GM12878 (cell line): ENCODE measurements around the gene PCDH7. TPM values are rescaled to one million over a fixed set of nuclear protein-coding genes. Genes with fewer than 3 reads are reported as not detected.
A peak's percentile ranks its signal among the peaks of the same experiment; 100 is the strongest.

Experiments
- ATAC-seq: fragments of 200-7000 bp; cut with Tn5 transposase; 3 replicates; pipeline ENCODE4 v1.9.1; 2020; ENCODE audit warnings: mild to moderate bottlenecking, moderate library complexity
- BruUV-seq: library from RNA; stranded (reverse); fragments of 400-500 nt; replicated peaks from 2 replicates; lab custom pipeline; 2021; lab: Mats Ljungman, UMichigan
- CTCF ChIA-PET: fragments of 300-600 bp; sonication (Branson Sonifier 250); formaldehyde crosslinking; extraction: SDS; loops from one replicate; lab custom pipeline; 2021; ENCODE audit warnings: inconsistent platforms; lab: Yijun Ruan, JAX
- POLR2A ChIA-PET: fragments of 350-600 bp; formaldehyde crosslinking; extraction: SDS; loops from one replicate; lab custom pipeline; 2021; ENCODE audit warnings: inconsistent platforms; lab: Charles Lee
- RAD21 ChIA-PET: fragments of 300-600 bp; sonication (Branson Sonifier 250); formaldehyde crosslinking; loops from one replicate; lab custom pipeline; 2023; ENCODE audit warnings: antibody characterized with exemption; ENCODE audit not compliant: unreplicated experiment; lab: Charles Lee
- SMC1A ChIA-PET: fragments of 300-600 bp; sonication (Branson Sonifier 250); formaldehyde crosslinking; loops from one replicate; lab custom pipeline; 2023; ENCODE audit not compliant: unreplicated experiment, uncharacterized antibody; lab: Charles Lee
- DNase-seq: peaks from one replicate; pipeline ENCODE4 v3.0.0-alpha.2; 2011; ENCODE audit warnings: low read depth, low spot score
- FAIRE-seq: peaks from 3 replicates; lab custom pipeline; 2011; peaks lifted over from hg19 to GRCh38; lab: Jason Lieb, UNC
- H2AFZ ChIP-seq: 2 replicates; pipeline ENCODE4 v1.6.0; 2011; ENCODE audit warnings: low read depth, low read length, control low read depth; ENCODE audit not compliant: control insufficient read depth
- H3K27ac ChIP-seq: 2 replicates; pipeline ENCODE4 v1.5.1; 2011; ENCODE audit warnings: control low read depth; ENCODE audit not compliant: control insufficient read depth, insufficient read depth
- H3K27me3 ChIP-seq, 2 experiments: replicated peaks in 1 of 2; 2 replicates each; pipeline versions ENCODE4 v1.6.0 to v1.6.1; 2011; ENCODE audit warnings: low read length in 1 of 2; ENCODE audit not compliant: control insufficient read depth in 2 of 2, insufficient read depth in 2 of 2
- H3K36me3 ChIP-seq, 2 experiments: 2 replicates each; pipeline ENCODE4 v1.5.1; 2011; ENCODE audit warnings: low read length in 1 of 2; ENCODE audit not compliant: control insufficient read depth in 2 of 2, insufficient read depth in 2 of 2
- H3K4me1 ChIP-seq: 2 replicates; pipeline ENCODE4 v1.6.1; 2011; ENCODE audit warnings: mild to moderate bottlenecking, low read length, moderate library complexity, mixed read lengths; ENCODE audit not compliant: control insufficient read depth, insufficient read depth
- H3K4me2 ChIP-seq: 2 replicates; pipeline ENCODE4 v1.6.0; 2011; ENCODE audit warnings: control low read depth; ENCODE audit not compliant: control insufficient read depth, insufficient read depth
- H3K4me3 ChIP-seq: fragments of 200-600 bp; sonication (generic); 2 replicates; pipeline ENCODE4 v1.5.1; 2016
- H3K79me2 ChIP-seq: 2 replicates; pipeline ENCODE4 v1.6.0; 2011; ENCODE audit warnings: low read length; ENCODE audit not compliant: control insufficient read depth, insufficient read depth
- H3K9ac ChIP-seq: 2 replicates; pipeline ENCODE4 v1.8.0; 2011; ENCODE audit warnings: low read length, control low read depth, mixed read lengths; ENCODE audit not compliant: control insufficient read depth, insufficient read depth
- H3K9me3 ChIP-seq: replicated peaks from 3 replicates; pipeline ENCODE4 v1.5.1; 2011; ENCODE audit warnings: mild to moderate bottlenecking, low read length; ENCODE audit not compliant: control insufficient read depth, insufficient read depth
- H4K20me1 ChIP-seq: 2 replicates; pipeline ENCODE4 v1.6.0; 2011; ENCODE audit not compliant: control insufficient read depth, insufficient read depth
- ATF2 ChIP-seq: IDR thresholded peaks from 2 replicates; pipeline ENCODE4 v1.6.1; 2012; ENCODE audit warnings: low read length, inconsistent platforms
- ELK1 ChIP-seq: IDR thresholded peaks from 2 replicates; pipeline ENCODE4 v1.6.1; 2012; ENCODE audit warnings: low read depth, low read length, improper control_type of control experiment
- FOS ChIP-seq: IDR thresholded peaks from 3 replicates; pipeline ENCODE4 v1.6.1; 2011; ENCODE audit warnings: borderline replicate concordance; ENCODE audit not compliant: insufficient read length; ENCODE audit errors: extremely low read depth
- NFYA ChIP-seq: IDR thresholded peaks from 2 replicates; pipeline ENCODE4 v1.6.1; 2011; ENCODE audit warnings: low read depth, mild to moderate bottlenecking, low read length, improper control_type of control experiment, borderline replicate concordance
- RAD21 ChIP-seq: IDR thresholded peaks from 2 replicates; pipeline ENCODE4 v1.6.1; 2011; ENCODE audit warnings: mild to moderate bottlenecking, low read depth, low read length, moderate library complexity; ENCODE audit not compliant: insufficient read depth
- SMC3 ChIP-seq: IDR thresholded peaks from 2 replicates; pipeline ENCODE4 v1.6.1; 2011; ENCODE audit warnings: low read length, improper control_type of control experiment, borderline replicate concordance
- ZBED1 ChIP-seq: IDR thresholded peaks from 2 replicates; pipeline ENCODE4 v1.6.1; 2016; ENCODE audit warnings: borderline replicate concordance
- WGBS: methylation state at CpG from one replicate; pipeline ENCODE4 v1.1.6; 2016; ENCODE audit warnings: low lambda C conversion rate; ENCODE audit not compliant: insufficient replicate concordance, insufficient coverage; ENCODE audit errors: missing lambda C conversion rate; 5-methylcytosine and 5-hydroxymethylcytosine counted together
- in situ Hi-C: fragments of 300-500 bp; cut with MboI; formaldehyde crosslinking; loops from 9 replicates; pipeline ENCODE4 v1.14.3; 2018; ENCODE audit warnings: mixed read lengths
- intact Hi-C: fragments of 100-400 bp; cut with micrococcal nuclease; formaldehyde crosslinking; loops from one replicate; pipeline ENCODE4 v1.14.2; 2022; ENCODE audit not compliant: unreplicated experiment
- polyA plus RNA-seq, 11 experiments: library from polyadenylated mRNA; depleted of rRNA in 4 of 11; unstranded in 6 of 11; stranded (reverse) in 5 of 11; fragments of >200 nt; fragmentation: Nextera tagmentation in 4 of 11; fragmentation: Illumina TruSeq in 1 of 11; extraction: Ambion mirVana in 4 of 11; extraction: Trizol in 1 of 11; gene quantifications; 1 replicate in 1 of 11; 2 replicates in 10 of 11; pipeline versions ENCODE4 v1.2.1 to v1.2.3, GENCODE V29; 2011 to 2016; ENCODE audit warnings: inconsistent platforms in 2 of 11, missing spikeins in 2 of 11, low read depth in 1 of 11
- total RNA-seq, 4 experiments: library from RNA; depleted of rRNA in 3 of 4; stranded (reverse); fragments of >200 nt in 3 of 4; fragmentation: Illumina TruSeq in 1 of 4; extraction: Trizol in 1 of 4; gene quantifications; 2 replicates each; pipeline versions ENCODE4 v1.2.1 to v1.2.3, GENCODE V29; 2013 to 2021
- TF ChIP-seq, protein P1 (sequence below): IDR thresholded peaks from 2 replicates; pipeline ENCODE4 v1.6.1; 2011; ENCODE audit warnings: borderline replicate concordance, low read depth, mild to moderate bottlenecking, moderate library complexity, mixed read lengths, low read length; ENCODE audit not compliant: insufficient read depth; ENCODE audit errors: extremely low read length
- TF ChIP-seq, protein P2 (sequence below), 3 experiments: IDR thresholded peaks in 2 of 3; conservative IDR thresholded peaks in 1 of 3; 2 replicates each; pipeline ENCODE4 v1.5.1; 2011; ENCODE audit warnings: low read depth in 3 of 3, low read length in 3 of 3, mild to moderate bottlenecking in 3 of 3, control low read depth in 2 of 3, moderate library complexity in 2 of 3, inconsistent platforms in 1 of 3, mixed read lengths in 1 of 3; ENCODE audit not compliant: control insufficient read depth in 2 of 3, insufficient read depth in 1 of 3; ENCODE audit errors: extremely low read depth in 1 of 3

Gene PCDH7
- total and polyA plus RNA-seq, 10 of the 15 experiments (the other 5 are each of a cell fraction or from before 2014, with no cell fraction given), result 0.02 to 0.06 (median 0.03) TPM; not detected in 7

DNA sequence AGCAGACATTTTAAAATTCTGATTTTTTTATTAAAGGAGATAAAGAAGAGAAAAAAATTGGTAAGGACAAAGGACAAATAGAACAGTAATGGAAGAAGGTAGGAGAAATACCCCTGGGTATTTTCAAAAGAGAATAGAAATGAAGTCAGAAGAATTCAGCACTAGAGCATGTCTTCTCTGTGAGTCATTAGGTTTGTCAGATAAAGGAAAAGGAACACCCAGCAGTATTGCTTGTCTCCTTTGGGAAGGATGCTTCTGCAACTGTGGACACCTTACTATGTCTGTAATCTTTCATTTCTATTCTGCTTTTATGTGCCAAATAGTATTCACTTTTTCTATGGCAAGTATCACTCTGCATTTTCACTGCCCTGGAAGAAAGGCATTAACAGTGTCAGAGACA lies 24.0 kb upstream of the PCDH7 start (continued):
- TF ChIP-seq NFYA (no peak), FOS (no peak), ZBED1 (no peak)
- TF ChIP-seq, protein P1, sequence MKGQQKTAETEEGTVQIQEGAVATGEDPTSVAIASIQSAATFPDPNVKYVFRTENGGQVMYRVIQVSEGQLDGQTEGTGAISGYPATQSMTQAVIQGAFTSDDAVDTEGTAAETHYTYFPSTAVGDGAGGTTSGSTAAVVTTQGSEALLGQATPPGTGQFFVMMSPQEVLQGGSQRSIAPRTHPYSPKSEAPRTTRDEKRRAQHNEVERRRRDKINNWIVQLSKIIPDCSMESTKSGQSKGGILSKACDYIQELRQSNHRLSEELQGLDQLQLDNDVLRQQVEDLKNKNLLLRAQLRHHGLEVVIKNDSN, result no peak
- TF ChIP-seq, all 136 proteins: peak for 0

DNA sequence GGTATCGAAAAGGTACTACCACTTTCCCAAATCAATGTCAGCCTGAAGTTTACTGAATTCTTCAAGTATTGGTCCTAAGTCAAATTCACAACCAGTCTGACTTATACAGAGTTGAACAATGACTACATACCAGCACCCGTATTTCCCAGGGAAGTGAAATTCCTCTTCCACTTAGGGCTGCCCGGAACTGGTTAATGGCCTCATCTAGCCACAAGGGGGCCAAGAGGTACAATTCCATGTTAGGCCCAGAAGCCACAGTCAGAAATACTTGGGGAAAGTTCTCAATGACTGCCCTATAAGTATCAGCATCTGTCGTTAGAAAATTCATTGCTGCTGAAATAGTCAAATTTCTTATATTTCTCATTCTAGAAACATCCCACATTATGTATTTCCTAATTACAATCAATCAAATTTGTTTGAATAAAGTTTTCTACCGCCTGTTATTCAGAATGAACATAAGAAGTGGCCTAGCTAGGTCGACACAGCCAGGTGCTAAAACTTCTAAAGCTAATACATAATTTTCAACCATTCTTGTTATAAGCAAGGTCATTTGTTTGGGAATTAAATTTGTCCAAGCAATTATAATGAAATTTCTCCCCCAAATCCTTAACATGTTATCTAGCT lies 5.6 kb upstream of the PCDH7 start:
- TF ChIP-seq SMC3 (0 out of 2 replicates have a peak, but pooled peaks have one; percentile 29), ATF2 (0 out of 2 replicates have a peak, but pooled peaks have one; percentile 17), ZBED1 (no peak), RAD21 (peak; percentile 34), ELK1 (no peak)
- TF ChIP-seq, protein P2, sequence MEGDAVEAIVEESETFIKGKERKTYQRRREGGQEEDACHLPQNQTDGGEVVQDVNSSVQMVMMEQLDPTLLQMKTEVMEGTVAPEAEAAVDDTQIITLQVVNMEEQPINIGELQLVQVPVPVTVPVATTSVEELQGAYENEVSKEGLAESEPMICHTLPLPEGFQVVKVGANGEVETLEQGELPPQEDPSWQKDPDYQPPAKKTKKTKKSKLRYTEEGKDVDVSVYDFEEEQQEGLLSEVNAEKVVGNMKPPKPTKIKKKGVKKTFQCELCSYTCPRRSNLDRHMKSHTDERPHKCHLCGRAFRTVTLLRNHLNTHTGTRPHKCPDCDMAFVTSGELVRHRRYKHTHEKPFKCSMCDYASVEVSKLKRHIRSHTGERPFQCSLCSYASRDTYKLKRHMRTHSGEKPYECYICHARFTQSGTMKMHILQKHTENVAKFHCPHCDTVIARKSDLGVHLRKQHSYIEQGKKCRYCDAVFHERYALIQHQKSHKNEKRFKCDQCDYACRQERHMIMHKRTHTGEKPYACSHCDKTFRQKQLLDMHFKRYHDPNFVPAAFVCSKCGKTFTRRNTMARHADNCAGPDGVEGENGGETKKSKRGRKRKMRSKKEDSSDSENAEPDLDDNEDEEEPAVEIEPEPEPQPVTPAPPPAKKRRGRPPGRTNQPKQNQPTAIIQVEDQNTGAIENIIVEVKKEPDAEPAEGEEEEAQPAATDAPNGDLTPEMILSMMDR (IDR thresholded peaks at IDR 0.05 in 2 of 3, conservative IDR thresholded peaks at IDR 0.05 in 1 of 3; ENCODE audit: control insufficient read depth in 2 of 3, extremely low read depth in 1 of 3, insufficient read depth in 1 of 3, low read depth in 3 of 3, low read length in 3 of 3), result peak; percentile 46 to 68 (median 47); a peak in 5 of 6 replicates
- CTCF ChIA-PET, result interaction anchor here (0.7 to 3.8 kb wide), 10 partner anchors 9 to 727 kb away, joined by 3 to 12 read pairs (median 4); no protein-coding TSS in a partner anchor
- Histone ChIP-seq H3K79me2 (no peaks in the 10 kb centered on the region), H3K4me1 (no peaks in the 10 kb centered on the region), H2AFZ (no peak overlapping the region), H3K27me3 (peaks cover 8 to 15% of the 10 kb centered on the region in 2 experiments), H3K4me3 (no peak overlapping the region), H3K4me2 (no peak overlapping the region), H3K9me3 (no peaks in the 10 kb centered on the region; the same call in 2 of the 3 replicates), H3K9ac (no peak overlapping the region), H3K36me3 (no peaks in the 10 kb centered on the region), H4K20me1 (no peaks in the 10 kb centered on the region), H3K27ac (no peak overlapping the region)
- POLR2A ChIA-PET, result no interaction called here
- no peak for DNase-seq
- FAIRE-seq, result no peak
- no TSS peak for BruUV-seq
- intact Hi-C loops (loop anchor here (5.0 to 10.0 kb wide), 3 partner anchors 290 to 958 kb away; no protein-coding TSS in a partner anchor), in situ Hi-C loops (loop anchor here (25.0 kb wide), 1 partner anchor 948 kb away; no protein-coding TSS in a partner anchor)
- RAD21 ChIA-PET, result interaction anchor here (0.5 kb wide), 1 partner anchor 354 kb away, joined by 3 read pairs; no protein-coding TSS in a partner anchor
- SMC1A ChIA-PET, result interaction anchor here (0.6 to 2.1 kb wide), 5 partner anchors 9 to 958 kb away, joined by 3 to 6 read pairs (median 4); no protein-coding TSS in a partner anchor
- peak; percentile 49 for ATAC-seq
- WGBS, result 8% methylated on average over 6 of the region's 6 CpGs
